GM12892 (cell line): ENCODE measurements around the gene PLAC8.

Experiments used
- POLR2A ChIP-seq: IDR thresholded peaks from 2 replicates; pipeline ENCODE4 v1.6.1; 2011; ENCODE audit warnings: low read depth, low read length, control low read depth
- POLR2AphosphoS5 ChIP-seq: IDR thresholded peaks from 2 replicates; pipeline ENCODE4 v1.6.1; 2011; ENCODE audit warnings: low read depth, low read length, control low read depth

GRCh38 chr4:83083925-83084475 is 30.5 kb downstream of the PLAC8 start:
- TF ChIP-seq POLR2A (no peak), POLR2AphosphoS5 (no peak)
